ENCODE measurements around the gene CASQ2.

GRCh38 chr1:115666702-115667101 is 101.8 kb downstream of the CASQ2 start:
- TF ChIP-seq CTCF (IDR thresholded peaks at IDR 0.05) (no peak), POLR2A (IDR thresholded peaks at IDR 0.05) (no peak)
